Gastroesophageal sphincter (tissue), 4 donors: Measurements from ENCODE around the gene UBXN10. TPM values are rescaled to one million over a fixed set of nuclear protein-coding genes. Genes with fewer than 3 reads are reported as not detected.

Source experiments
- ATAC-seq: fragments of 150-250 bp; one replicate; pipeline ENCODE4 v1.9.1; 2016; ENCODE audit warnings: mild to moderate bottlenecking, moderate library complexity
- H3K27ac ChIP-seq, 4 donors: fragments of 200-600 bp; sonication (generic) in 3 of 4; 1 replicate in 3 of 4; 2 replicates in 1 of 4; pipeline ENCODE4 v1.5.1; 2016 to 2019
- H3K27me3 ChIP-seq: fragments of 200-600 bp; sonication (generic); one replicate; pipeline ENCODE4 v1.5.1; 2019
- H3K36me3 ChIP-seq, 2 donors: fragments of 200-600 bp; sonication (generic); one replicate each; pipeline ENCODE4 v1.5.1; 2019; ENCODE audit warnings: control low read depth in 1 of 2
- H3K4me1 ChIP-seq, 3 donors: fragments of 200-600 bp; sonication (generic); 1 replicate in 2 of 3; 2 replicates in 1 of 3; pipeline ENCODE4 v1.5.1; 2016 to 2019; ENCODE audit warnings: control low read depth in 2 of 3
- H3K4me3 ChIP-seq, 2 donors: fragments of 200-600 bp; sonication (generic); one replicate each; pipeline ENCODE4 v1.5.1; 2019; ENCODE audit warnings: mild to moderate bottlenecking in 1 of 2, moderate library complexity in 1 of 2
- H3K9me3 ChIP-seq, 3 donors: fragments of 200-600 bp; sonication (generic); one replicate each; pipeline ENCODE4 v1.5.1; 2017 to 2019; ENCODE audit warnings: control low read depth in 2 of 3
- CTCF ChIP-seq, 4 experiments: fragments of 200-600 bp in 2 of 4; fragments of 450-650 bp in 2 of 4; sonication (generic) in 1 of 4; IDR thresholded peaks; one replicate each; pipeline ENCODE4 v1.5.1; 2017 to 2019; ENCODE audit warnings: antibody characterized with exemption in 4 of 4, mild to moderate bottlenecking in 2 of 4, moderate library complexity in 2 of 4
- EP300 ChIP-seq: sonication (generic); formaldehyde crosslinking; IDR thresholded peaks from one replicate; pipeline ENCODE4 v1.6.1; 2017; ENCODE audit warnings: antibody characterized with exemption, mild to moderate bottlenecking
- POLR2A ChIP-seq, 2 donors: fragments of 450-650 bp; IDR thresholded peaks; one replicate each; pipeline ENCODE4 v1.6.1; 2017; ENCODE audit warnings: antibody characterized with exemption in 2 of 2, mild to moderate bottlenecking in 2 of 2, moderate library complexity in 1 of 2
- POLR2AphosphoS5 ChIP-seq: sonication (generic); formaldehyde crosslinking; IDR thresholded peaks from one replicate; pipeline ENCODE4 v1.6.1; 2017; ENCODE audit warnings: antibody characterized with exemption
- WGBS, 2 donors: methylation state at CpG; one replicate each; pipeline ENCODE4 v1.1.5; 2018; ENCODE audit warnings: low coverage in 1 of 2; 5-methylcytosine and 5-hydroxymethylcytosine counted together
- total RNA-seq, 4 donors: library from RNA; depleted of rRNA; stranded (reverse); fragments of >200 nt; gene quantifications; one replicate each; pipeline ENCODE4 v1.1.0, GENCODE V29; 2016

Gene UBXN10
- total RNA-seq, 4 donors from 2014 or later: 9.2 to 27.9 (median 18.8) TPM

- H3K9me3 ChIP-seq: no peaks in the 10 kb centered on the region
- H3K4me3 ChIP-seq: no peak overlapping the region
- no peaks in the 10 kb centered on the region for H3K27me3 ChIP-seq
- TF ChIP-seq EP300 (no peak), POLR2A (IDR thresholded peaks at IDR 0.05) (no peak), POLR2AphosphoS5 (no peak), CTCF (IDR thresholded peaks at IDR 0.05) (no peak)
- H3K27ac ChIP-seq: peak overlapping the region in 1 of 4 donors; percentile 91
- H3K36me3 ChIP-seq: peaks cover 0 to 8% of the 10 kb centered on the region in 2 donors
- H3K4me1 ChIP-seq: peaks cover 4 to 97% (median 8%) of the 10 kb centered on the region in 3 donors
- no peak for ATAC-seq
- WGBS, 2 donors: 76 to 87% methylated on average over 6 to 9 of the region's 19 CpGs
Measured at GRCh38 chr1:20190256-20191160, 4.6 kb downstream of the UBXN10 start.

GRCh38 chr1:20191266-20191825 is 5.5 kb downstream of the UBXN10 start:
- TF ChIP-seq CTCF (IDR thresholded peaks at IDR 0.05) (no peak), POLR2AphosphoS5 (no peak), EP300 (no peak), POLR2A (IDR thresholded peaks at IDR 0.05) (no peak)
- H3K27me3 ChIP-seq: no peaks in the 10 kb centered on the region
- peak overlapping the region in 1 of 4 donors; percentile 73 for H3K27ac ChIP-seq
- no peaks in the 10 kb centered on the region for H3K9me3 ChIP-seq
- 86 to 92% methylated on average over 2 to 4 of the region's 12 CpGs for WGBS, 2 donors
- no peak for ATAC-seq
- peaks cover 4 to 88% (median 8%) of the 10 kb centered on the region in 3 donors for H3K4me1 ChIP-seq
- H3K36me3 ChIP-seq: peaks cover 0 to 8% of the 10 kb centered on the region in 2 donors
- no peak overlapping the region for H3K4me3 ChIP-seq

- Histone ChIP-seq H3K4me3 (no peak overlapping the region), H3K27ac (peak overlapping the region in 3 of 4 donors; percentile 59 to 73 (median 73)), H3K36me3 (peaks cover 0 to 8% of the 10 kb centered on the region in 2 donors), H3K9me3 (no peaks in the 10 kb centered on the region), H3K4me1 (peaks cover 4 to 81% (median 8%) of the 10 kb centered on the region in 3 donors), H3K27me3 (no peaks in the 10 kb centered on the region)
- 38 to 83% methylated on average over 1 to 2 of the region's 5 CpGs for WGBS, 2 donors
- ATAC-seq: peak; percentile 73
- TF ChIP-seq POLR2AphosphoS5 (peak; percentile 74), EP300 (no peak), CTCF (IDR thresholded peaks at IDR 0.05) (no peak), POLR2A (IDR thresholded peaks at IDR 0.05) (no peak)
Measured at GRCh38 chr1:20192364-20192763, 6.5 kb downstream of the UBXN10 start.

- no peak for ATAC-seq
- TF ChIP-seq CTCF (IDR thresholded peaks at IDR 0.05) (no peak), POLR2AphosphoS5 (no peak), POLR2A (IDR thresholded peaks at IDR 0.05) (no peak), EP300 (no peak)
- Histone ChIP-seq H3K9me3 (no peaks in the 10 kb centered on the region), H3K27ac (peak overlapping the region; percentile 10 to 73 (median 66)), H3K27me3 (no peaks in the 10 kb centered on the region), H3K4me1 (peaks cover 4 to 75% (median 5%) of the 10 kb centered on the region in 3 donors), H3K4me3 (no peak overlapping the region), H3K36me3 (peaks cover 0 to 8% of the 10 kb centered on the region in 2 donors)
- WGBS, 2 donors: no CpG with 5 or more reads among the region's 1 CpG
Measured at GRCh38 chr1:20192871-20193411, 7.0 kb downstream of the UBXN10 start.
